HG03442 (cell line): ENCODE data around the gene PLD2.
"Not testable (repeated sequence)": the region's sequence is repeated elsewhere in the genome, so short reads cannot be mapped to it uniquely, and the experiment has no call there.

ENCODE experiments used
- ATAC-seq: cut with Tn5 transposase; IDR thresholded peaks from one replicate; pipeline ENCODE4 v1.9.1; 2021; ENCODE audit warnings: mild to moderate bottlenecking, moderate library complexity; ENCODE audit not compliant: unreplicated experiment

PLD2 gene

DNA sequence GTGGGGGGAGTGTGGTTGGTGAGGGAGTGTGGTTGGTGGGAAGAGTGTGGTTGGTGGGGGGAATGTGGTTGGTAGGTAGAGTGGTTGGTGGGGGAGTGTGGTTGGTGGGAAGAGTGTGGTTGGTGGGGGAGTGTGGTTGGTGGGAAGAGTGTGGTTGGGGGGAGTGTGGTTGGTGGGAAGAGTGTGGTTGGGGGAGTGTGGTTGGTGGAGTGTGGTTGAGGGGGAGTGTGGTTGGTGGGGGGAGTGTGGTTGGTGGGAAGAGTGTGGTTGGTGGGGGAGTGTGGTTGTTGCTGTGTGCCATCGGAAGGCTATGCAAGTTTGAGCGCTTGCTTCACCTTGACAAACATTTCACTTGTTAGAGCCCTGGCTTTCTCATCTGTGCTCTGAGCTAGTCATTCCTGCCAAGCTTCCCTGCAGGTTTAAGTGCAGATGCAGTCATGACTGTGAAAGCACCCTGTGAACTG lies 46.3 kb downstream of the PLD2 start:
- ATAC-seq = no peak

- ATAC-seq = no peak
These were observed 47.2 kb downstream of the PLD2 start for GRCh38 chr17:4854111-4854681.

DNA sequence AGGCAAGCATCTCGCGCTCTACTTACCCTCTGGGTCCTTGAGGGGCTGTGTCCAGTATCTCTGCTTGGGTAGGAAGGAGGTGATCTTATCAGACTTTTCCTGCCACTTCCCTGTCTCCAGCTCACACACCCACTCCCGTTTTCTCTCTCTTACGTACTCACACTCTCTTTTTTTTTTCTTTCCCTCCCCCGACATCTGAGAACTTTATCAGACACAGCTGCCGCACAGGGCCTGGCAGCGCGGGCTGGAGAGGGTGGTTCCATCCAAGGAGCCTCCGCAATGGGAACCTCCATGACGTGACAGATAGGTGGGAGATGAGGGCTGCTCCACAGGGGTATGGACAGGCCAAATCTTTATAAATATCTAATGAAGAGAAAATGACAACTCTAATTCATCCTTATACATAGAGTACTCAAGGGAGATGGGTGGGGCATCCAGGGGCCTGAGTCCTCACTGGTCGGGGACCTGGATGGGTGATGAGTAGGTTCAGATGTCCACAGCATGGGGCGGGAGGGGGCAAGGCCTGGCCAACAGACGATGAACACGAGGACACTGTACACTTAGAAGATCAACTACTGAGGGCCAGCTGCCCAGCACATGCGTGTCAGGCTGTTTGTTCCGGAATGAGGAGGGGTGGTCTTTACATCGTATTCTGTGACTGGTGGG lies 49.5 kb downstream of the PLD2 start:
- ATAC-seq = no peak

GRCh38 chr17:4856937-4857314 lies 50.0 kb downstream of the PLD2 start:
- no peak for ATAC-seq

DNA sequence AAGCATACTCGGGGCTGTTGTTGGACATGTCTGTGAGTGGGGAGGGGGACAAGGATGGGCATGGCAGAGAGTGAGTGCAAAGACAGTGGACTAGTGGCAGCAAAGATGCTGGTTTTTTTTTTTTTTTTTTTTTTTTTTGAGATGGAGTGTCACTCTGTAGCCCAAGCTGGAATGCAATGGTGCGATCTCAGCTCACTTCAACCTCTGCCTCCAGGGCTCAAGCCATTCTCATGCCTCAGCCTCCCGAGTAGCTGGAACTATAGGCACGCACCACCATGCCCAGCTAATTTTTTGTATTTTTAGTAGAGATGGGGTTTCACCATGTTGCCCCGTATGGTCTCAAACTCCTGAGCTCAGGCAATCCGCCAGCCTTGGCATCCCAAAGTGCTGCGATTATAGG lies 50.4 kb downstream of the PLD2 start:
- ATAC-seq = not testable (repeated sequence)

DNA sequence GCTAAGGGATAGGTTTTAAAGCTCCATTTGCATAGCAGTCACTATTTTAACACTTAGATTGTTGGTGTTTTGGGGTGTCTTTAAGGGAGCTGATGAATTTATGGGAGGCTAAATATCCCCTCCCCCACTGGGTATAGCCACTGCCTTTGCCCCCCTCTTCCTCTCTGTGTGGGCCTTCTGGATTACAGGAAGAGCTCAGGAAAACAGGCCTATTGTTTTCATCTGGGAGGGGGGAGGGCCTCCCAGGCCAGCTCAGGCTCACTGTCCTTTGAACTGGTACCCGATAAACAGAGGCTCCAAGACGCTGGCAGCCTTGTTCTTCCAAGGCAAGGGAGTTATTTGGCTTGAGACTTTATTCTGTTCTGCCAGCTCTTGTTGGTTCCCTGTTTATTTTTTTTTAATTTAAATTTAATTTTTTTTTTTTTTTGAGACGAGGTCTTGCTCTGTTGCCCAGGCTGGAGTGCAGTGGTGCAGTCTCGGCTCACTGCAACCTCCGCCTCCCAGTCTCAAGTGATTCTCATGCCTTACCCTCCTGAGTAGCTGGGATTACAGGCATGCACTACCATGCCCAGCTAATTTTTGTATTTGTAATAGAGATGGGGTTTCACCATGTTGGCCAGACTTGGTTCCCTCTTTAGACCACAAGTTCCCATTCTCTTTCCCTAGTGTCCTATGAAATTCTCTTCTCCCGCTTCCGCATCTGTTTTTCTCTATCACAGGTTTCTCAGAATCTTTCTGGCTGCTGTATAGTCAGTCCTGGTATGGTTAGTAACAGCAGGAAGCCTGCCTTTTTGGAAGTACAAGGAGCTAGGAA lies 51.3 kb downstream of the PLD2 start:
- ATAC-seq = no peak

GRCh38 chr17:4858882-4859260 lies 51.9 kb downstream of the PLD2 start:
- no peak for ATAC-seq

- no peak for ATAC-seq
These were observed 53.1 kb downstream of the PLD2 start for GRCh38 chr17:4859816-4860625.

DNA sequence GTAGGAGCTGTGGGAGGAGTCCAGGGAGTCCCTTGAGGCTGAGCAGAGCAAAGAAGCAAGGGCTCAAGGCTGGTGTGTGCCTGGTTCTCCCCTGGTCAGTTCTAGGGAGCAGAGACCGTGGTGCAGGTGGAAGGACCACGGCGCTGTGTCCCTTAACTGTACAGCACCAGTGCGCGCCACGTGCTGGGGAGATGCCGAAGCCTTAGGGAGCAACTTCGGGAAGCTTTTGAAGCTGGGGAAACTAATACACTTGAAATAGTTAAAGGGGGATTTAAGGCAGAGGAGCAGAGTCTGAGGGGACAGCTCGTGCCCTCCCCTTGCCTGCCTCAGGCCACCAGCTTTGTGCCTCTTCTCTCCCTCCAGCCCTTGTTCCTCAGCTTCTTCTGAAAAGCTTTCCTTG lies 53.7 kb downstream of the PLD2 start:
- no peak for ATAC-seq

DNA sequence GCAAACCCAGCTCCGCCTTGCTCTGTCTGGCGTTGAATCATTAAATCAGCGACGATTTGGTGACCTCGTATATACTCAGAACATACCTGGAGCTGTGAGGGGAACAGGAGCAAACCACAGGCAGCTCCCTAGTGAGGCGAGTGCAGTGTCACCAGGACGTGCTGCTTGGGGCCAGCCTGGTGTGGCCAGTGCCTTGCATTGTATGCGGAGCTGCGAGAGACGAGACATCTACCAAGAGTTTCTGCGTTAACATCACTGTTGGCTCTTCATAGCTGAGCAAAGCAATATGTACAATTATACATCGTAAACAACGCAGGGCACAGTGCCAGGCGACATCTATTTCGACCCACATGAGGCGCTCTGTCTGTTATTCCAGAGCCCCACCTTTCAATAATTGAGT lies 54.1 kb downstream of the PLD2 start:
- no peak for ATAC-seq

GRCh38 chr17:4862720-4863119 lies 55.8 kb downstream of the PLD2 start:
- ATAC-seq = no peak

DNA sequence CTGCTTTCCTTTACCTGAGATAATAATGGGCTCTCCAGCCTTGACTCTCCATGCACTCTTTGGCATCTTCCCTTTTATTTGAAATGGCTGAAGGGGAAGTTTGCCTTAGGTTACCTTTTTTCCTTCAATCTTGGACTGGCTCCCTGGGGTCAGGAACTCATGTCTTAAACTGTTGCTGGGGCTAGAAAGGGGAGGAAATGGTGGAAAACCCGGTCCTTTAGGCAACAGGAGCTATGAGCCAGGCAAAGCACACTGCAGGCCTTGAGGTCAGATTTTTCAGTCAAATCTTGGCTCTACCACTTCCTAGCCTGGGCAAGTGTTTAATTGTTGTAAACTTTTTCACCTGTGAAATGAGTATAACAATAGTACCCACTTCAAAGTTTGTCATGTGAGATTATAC lies 56.4 kb downstream of the PLD2 start:
- ATAC-seq = no peak

GRCh38 chr17:4867535-4867934 lies 60.6 kb downstream of the PLD2 start:
- ATAC-seq = not testable (repeated sequence)

- not testable (repeated sequence) for ATAC-seq
These were observed 62.4 kb downstream of the PLD2 start for GRCh38 chr17:4869058-4869998.

- no peak for ATAC-seq
These were observed 63.9 kb downstream of the PLD2 start for GRCh38 chr17:4870855-4871254.

DNA sequence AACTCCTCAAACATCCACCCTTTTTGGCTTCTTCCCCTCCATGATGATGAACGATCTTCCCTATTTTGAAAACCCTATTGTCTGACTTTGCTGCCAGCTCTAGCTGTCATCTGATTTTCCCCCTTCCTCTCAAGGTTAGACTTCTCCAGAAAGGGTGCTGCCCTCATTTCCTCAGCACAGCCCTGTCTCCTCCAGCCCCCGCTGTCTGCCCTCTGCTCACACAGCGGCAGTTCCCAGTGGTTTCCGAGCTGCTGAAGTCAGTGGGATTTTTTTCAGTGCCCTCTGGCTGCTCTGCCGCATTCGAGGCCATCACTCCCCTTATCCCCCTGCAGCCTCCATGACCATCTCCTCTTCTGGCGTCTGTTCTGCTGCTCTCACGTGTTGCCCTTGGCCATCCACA lies 65.8 kb downstream of the PLD2 start:
- no peak for ATAC-seq
